ENCODE measurements around the gene SIRT4.
A peak's percentile ranks its signal among the peaks of the same experiment; 100 is the strongest.

Gene SIRT4

DNA sequence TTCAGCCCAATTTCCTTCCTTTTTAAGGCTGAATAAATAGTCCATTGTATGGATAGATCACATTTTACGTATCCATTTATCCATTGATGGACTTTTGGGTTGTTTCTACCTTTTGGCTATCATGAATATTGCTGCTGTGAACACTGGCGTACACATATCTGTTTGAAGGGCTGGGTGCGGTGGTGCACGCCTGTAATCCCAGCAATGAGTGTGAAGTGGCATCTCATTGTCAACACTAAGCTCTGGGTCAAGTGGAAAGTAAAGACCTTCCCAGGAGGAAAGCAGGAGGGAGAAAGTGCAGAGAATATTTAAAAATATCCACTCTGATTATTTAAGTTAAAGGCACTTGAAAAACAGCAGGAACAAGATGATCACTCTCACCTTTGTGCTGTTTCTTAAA, 37.1 kb downstream of the SIRT4 start:
- no peak for DNase-seq
- H3K9me3 ChIP-seq: peaks cover 5% of the 10 kb centered on the region; the same call in 1 of the 2 replicates
- no peaks in the 10 kb centered on the region for H3K27me3 ChIP-seq
- H3K4me1 ChIP-seq: no peaks in the 10 kb centered on the region
- no peak overlapping the region for H3K4me3 ChIP-seq (ENCODE audit: low read depth, low read length)
- H3K36me3 ChIP-seq: no peaks in the 10 kb centered on the region
- TF ChIP-seq, protein P1, sequence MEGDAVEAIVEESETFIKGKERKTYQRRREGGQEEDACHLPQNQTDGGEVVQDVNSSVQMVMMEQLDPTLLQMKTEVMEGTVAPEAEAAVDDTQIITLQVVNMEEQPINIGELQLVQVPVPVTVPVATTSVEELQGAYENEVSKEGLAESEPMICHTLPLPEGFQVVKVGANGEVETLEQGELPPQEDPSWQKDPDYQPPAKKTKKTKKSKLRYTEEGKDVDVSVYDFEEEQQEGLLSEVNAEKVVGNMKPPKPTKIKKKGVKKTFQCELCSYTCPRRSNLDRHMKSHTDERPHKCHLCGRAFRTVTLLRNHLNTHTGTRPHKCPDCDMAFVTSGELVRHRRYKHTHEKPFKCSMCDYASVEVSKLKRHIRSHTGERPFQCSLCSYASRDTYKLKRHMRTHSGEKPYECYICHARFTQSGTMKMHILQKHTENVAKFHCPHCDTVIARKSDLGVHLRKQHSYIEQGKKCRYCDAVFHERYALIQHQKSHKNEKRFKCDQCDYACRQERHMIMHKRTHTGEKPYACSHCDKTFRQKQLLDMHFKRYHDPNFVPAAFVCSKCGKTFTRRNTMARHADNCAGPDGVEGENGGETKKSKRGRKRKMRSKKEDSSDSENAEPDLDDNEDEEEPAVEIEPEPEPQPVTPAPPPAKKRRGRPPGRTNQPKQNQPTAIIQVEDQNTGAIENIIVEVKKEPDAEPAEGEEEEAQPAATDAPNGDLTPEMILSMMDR (IDR thresholded peaks at IDR 0.05; ENCODE audit: low read depth, low read length): no peak

DNA sequence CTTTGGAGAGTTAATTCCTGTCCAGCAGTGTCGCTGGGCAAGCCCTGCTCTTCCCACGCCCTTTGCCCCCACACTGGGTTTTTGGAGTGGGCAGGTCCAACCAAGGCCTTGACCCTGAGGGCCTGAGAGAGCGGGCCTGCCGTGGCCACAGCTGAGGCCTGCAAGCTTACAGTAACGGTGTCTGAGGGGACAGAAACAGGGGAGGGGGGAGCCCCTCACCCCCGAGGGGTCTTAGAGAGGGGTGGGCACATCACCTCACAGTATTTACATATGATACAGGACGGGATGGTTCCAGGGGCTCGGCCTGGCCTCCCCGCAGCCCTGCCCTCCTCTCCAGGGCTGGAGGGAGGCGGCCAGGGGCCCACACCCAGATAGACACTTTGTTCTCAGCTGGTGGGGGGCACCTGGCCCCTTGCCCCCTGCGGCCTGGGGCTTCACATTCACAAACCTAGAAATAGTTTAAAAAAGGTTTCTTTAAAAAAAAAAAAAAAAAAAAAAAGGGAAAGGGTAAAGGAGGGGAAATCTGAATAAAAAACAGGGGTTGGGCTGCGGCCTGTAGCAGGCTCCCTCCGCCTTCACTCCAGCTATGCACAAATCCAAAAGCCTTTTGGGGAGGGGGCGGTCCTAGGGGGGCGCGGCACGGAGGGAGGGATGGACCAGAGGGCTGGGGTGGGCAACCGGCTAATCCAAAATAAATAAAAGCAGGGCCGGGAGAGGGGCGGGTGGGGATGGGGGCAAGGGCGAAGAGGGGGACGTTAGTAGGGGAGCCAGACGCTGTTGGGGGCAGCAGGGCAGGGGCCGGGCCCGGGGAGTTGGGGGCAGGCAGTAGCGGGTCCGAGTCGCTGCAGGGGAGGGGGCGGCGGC, 40.3 kb downstream of the SIRT4 start:
- H3K4me3 ChIP-seq (ENCODE audit: low read depth, low read length): no peak overlapping the region
- no peaks in the 10 kb centered on the region for H3K9me3 ChIP-seq
- no peaks in the 10 kb centered on the region for H3K4me1 ChIP-seq
- TF ChIP-seq, protein P1 (IDR thresholded peaks at IDR 0.05; ENCODE audit: low read depth, low read length): no peak
- no peaks in the 10 kb centered on the region for H3K36me3 ChIP-seq
- no peaks in the 10 kb centered on the region for H3K27me3 ChIP-seq
- DNase-seq: no peak

DNA sequence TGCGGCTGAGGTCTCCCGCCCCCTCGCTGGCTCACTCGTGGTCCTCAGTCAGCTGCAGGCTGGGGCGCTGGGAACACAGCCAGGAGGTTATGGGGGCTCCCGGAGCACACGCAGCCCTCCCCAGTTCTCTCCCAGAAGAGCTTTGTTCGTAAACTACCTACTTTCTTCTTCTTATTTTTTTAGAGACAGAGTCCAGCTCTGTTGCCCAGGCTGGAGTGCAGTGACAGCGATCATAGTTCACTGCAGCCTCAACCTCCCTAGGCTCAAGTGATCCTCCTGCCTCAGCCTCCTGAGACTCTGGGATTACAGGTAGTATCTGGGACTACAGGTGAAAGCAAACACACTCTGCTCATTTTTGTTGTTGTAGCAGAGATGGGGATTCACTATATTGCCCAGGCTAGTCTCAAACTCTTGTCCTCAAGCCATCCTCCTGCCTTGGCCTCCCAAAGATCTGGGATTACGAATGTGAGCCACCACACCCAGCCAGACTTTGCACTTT, 41.0 kb downstream of the SIRT4 start:
- TF ChIP-seq, protein P1 (IDR thresholded peaks at IDR 0.05; ENCODE audit: low read depth, low read length): no peak
- H3K9me3 ChIP-seq: no peaks in the 10 kb centered on the region
- no peaks in the 10 kb centered on the region for H3K4me1 ChIP-seq
- no peak for DNase-seq
- H3K27me3 ChIP-seq: no peaks in the 10 kb centered on the region
- H3K36me3 ChIP-seq: no peaks in the 10 kb centered on the region
- H3K4me3 ChIP-seq (ENCODE audit: low read depth, low read length): no peak overlapping the region

DNA sequence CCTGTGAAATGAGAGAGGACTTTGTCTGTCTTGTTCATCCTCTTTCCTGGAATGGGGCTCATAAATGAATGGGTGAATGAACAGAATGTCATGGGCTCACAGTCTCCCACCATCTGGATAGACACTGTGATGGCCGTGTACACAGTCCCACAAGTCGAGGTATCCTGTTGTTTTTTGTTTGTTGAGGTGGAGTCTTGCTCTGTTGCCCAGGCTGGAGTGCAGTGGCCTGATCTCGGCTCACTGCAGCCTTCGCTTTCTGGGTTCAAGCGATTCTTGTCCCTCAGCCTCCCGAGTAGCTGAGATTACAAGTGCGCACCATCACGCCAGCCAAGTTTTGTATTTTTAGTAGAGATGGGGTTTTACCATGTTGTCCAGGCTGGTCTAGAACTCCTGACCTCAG, 41.6 kb downstream of the SIRT4 start:
- no peaks in the 10 kb centered on the region for H3K36me3 ChIP-seq
- no peaks in the 10 kb centered on the region for H3K4me1 ChIP-seq
- H3K27me3 ChIP-seq: no peaks in the 10 kb centered on the region
- TF ChIP-seq, protein P1 (IDR thresholded peaks at IDR 0.05; ENCODE audit: low read depth, low read length): no peak
- no peak for DNase-seq
- no peak overlapping the region for H3K4me3 ChIP-seq (ENCODE audit: low read depth, low read length)
- H3K9me3 ChIP-seq: no peaks in the 10 kb centered on the region

DNA sequence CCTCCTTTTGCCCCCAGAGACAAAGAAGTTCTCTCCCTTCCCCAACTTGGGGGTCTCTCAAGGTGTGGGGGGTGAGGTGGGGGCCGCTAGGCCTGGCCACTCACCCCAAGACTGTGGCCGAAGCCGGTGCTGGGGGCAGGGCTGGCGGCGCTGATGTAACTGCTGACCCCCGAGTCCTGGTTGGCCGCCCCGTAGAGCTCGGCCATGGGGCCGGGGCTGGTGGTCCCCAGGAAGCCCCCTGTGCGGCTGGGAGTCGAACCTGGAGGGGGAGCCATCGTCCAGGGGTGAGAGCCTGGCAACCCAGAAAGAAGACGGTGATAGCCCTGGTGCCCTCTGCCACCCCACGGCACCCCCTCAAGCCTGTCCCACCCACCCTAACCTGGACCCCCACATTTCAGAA, 43.9 kb downstream of the SIRT4 start:
- H3K9me3 ChIP-seq: no peaks in the 10 kb centered on the region
- TF ChIP-seq, protein P1 (IDR thresholded peaks at IDR 0.05; ENCODE audit: low read depth, low read length): no peak
- no peaks in the 10 kb centered on the region for H3K4me1 ChIP-seq
- no peak overlapping the region for H3K4me3 ChIP-seq (ENCODE audit: low read depth, low read length)
- H3K36me3 ChIP-seq: no peaks in the 10 kb centered on the region
- no peak for DNase-seq
- no peaks in the 10 kb centered on the region for H3K27me3 ChIP-seq

DNA sequence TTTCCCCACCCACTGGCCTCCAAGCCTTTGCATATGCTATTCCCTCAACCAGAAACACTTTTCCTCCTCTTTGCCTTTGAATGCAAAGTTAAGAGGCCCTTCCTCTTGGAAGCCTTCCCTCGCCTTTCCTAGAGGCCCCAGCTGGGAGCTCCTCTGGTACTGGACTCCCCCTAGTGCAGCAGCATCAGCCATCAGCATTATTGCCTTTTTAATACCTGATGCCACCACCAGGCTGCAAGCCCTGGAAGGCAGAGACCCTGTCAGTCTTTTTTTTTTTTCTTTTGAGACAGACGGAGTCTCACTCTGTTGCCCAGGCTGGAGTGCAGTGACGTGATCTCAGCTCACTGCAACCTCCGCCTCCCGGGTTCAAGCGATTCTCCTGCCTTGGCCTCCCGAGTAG, 44.6 kb downstream of the SIRT4 start:
- no peaks in the 10 kb centered on the region for H3K9me3 ChIP-seq
- H3K4me3 ChIP-seq (ENCODE audit: low read depth, low read length): no peak overlapping the region
- TF ChIP-seq, protein P1 (IDR thresholded peaks at IDR 0.05; ENCODE audit: low read depth, low read length): peak; percentile 11; the same call in 1 of the 2 replicates
- no peaks in the 10 kb centered on the region for H3K4me1 ChIP-seq
- no peaks in the 10 kb centered on the region for H3K27me3 ChIP-seq
- H3K36me3 ChIP-seq: no peaks in the 10 kb centered on the region
- no peak for DNase-seq

All from BE2C (cell line).